DND-41 (cell line): ENCODE results near the gene GCLC.

Source experiments
- ATAC-seq: fragments of 200-7000 bp; cut with Tn5 transposase; 3 replicates; pipeline ENCODE4 v1.9.1; 2021; ENCODE audit warnings: low read depth; ENCODE audit not compliant: insufficient read depth
- DNase-seq: peaks from one replicate; pipeline ENCODE4 v3.0.0-alpha.2; 2020
- H2AFZ ChIP-seq: 2 replicates; pipeline ENCODE4 v1.6.0; 2012; ENCODE audit warnings: low read depth, low read length
- H3K27ac ChIP-seq: 2 replicates; pipeline ENCODE4 v1.5.1; 2012; ENCODE audit warnings: low read length, inconsistent platforms
- H3K27me3 ChIP-seq: fragments of 200-600 bp; sonication (generic); 2 replicates; pipeline ENCODE4 v1.6.0; 2012; ENCODE audit warnings: low read length, mild to moderate bottlenecking, inconsistent platforms; ENCODE audit not compliant: insufficient read depth, poor library complexity
- H3K36me3 ChIP-seq: 2 replicates; pipeline ENCODE4 v1.5.1; 2012; ENCODE audit warnings: low read length, inconsistent platforms; ENCODE audit not compliant: insufficient read depth
- H3K4me1 ChIP-seq: 2 replicates; pipeline ENCODE4 v1.5.1; 2012; ENCODE audit warnings: mild to moderate bottlenecking, low read length; ENCODE audit not compliant: insufficient read depth
- H3K4me2 ChIP-seq: 2 replicates; pipeline ENCODE4 v1.6.0; 2012; ENCODE audit warnings: mild to moderate bottlenecking, moderate library complexity, low read length, inconsistent platforms; ENCODE audit not compliant: insufficient read depth
- H3K4me3 ChIP-seq, 2 experiments: fragments of 200-600 bp in 1 of 2; shearing (Covaris generic) in 1 of 2; 2 replicates each; pipeline ENCODE4 v1.5.1; 2012 to 2016; ENCODE audit warnings: inconsistent platforms in 2 of 2, low read length in 2 of 2, mild to moderate bottlenecking in 2 of 2, low read depth in 1 of 2, moderate library complexity in 1 of 2
- H3K79me2 ChIP-seq: 2 replicates; pipeline ENCODE4 v1.6.0; 2012; ENCODE audit warnings: low read length, inconsistent platforms; ENCODE audit not compliant: insufficient read depth
- H3K9ac ChIP-seq: 2 replicates; pipeline ENCODE4 v1.6.0; 2012; ENCODE audit warnings: low read depth, mild to moderate bottlenecking, inconsistent platforms, low read length, moderate library complexity
- H3K9me3 ChIP-seq: 2 replicates; pipeline ENCODE4 v1.5.1; 2012; ENCODE audit warnings: low read length, moderate library complexity, mild to moderate bottlenecking, inconsistent platforms; ENCODE audit not compliant: insufficient read depth, severe bottlenecking
- H4K20me1 ChIP-seq: 2 replicates; pipeline ENCODE4 v1.6.0; 2012; ENCODE audit warnings: low read length; ENCODE audit not compliant: insufficient read depth
- CTCF ChIP-seq: IDR thresholded peaks from 2 replicates; pipeline ENCODE4 v1.5.1; 2012; ENCODE audit warnings: borderline replicate concordance, low read length, moderate library complexity, mild to moderate bottlenecking; ENCODE audit not compliant: poor library complexity, severe bottlenecking; ENCODE audit errors: extremely low read depth
- EZH2 ChIP-seq: IDR thresholded peaks from 3 replicates; pipeline ENCODE4 v1.6.1; 2012; ENCODE audit warnings: borderline replicate concordance, low read depth, mild to moderate bottlenecking, moderate library complexity, low read length, inconsistent platforms; ENCODE audit not compliant: severe bottlenecking

GCLC gene

DNA sequence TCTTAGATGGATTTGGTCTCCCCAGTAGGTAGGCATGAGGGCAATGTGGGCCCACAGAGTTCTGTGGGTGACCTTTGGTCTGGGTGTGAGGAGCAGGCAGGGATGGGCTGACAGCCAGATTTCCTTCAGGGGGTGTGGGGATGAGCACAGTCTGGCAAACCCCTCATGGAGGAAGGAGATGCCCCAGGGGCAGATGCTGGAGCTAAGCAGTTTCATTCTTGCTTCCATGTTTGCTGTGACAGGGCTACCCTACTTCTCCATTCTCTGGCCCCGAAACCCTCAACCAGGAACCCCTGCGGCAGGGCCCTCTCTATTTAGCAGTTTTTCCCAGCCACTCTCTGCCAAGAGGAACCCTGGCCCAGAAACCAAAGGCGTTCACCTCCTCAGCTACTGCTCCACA, 40.4 kb downstream of the GCLC start:
- no peaks in the 10 kb centered on the region for H3K27me3 ChIP-seq
- H3K79me2 ChIP-seq = no peaks in the 10 kb centered on the region
- no peak overlapping the region for H3K4me2 ChIP-seq
- H4K20me1 ChIP-seq = no peaks in the 10 kb centered on the region
- no peak overlapping the region for H3K27ac ChIP-seq
- no peaks in the 10 kb centered on the region for H3K9me3 ChIP-seq
- H3K36me3 ChIP-seq = peaks cover 83% of the 10 kb centered on the region
- H3K4me3 ChIP-seq = no peak overlapping the region
- TF ChIP-seq EZH2 (no peak), CTCF (no peak)
- H3K9ac ChIP-seq = no peak overlapping the region
- no peak for DNase-seq
- no peak for ATAC-seq
- H3K4me1 ChIP-seq = no peaks in the 10 kb centered on the region
- no peak overlapping the region for H2AFZ ChIP-seq

DNA sequence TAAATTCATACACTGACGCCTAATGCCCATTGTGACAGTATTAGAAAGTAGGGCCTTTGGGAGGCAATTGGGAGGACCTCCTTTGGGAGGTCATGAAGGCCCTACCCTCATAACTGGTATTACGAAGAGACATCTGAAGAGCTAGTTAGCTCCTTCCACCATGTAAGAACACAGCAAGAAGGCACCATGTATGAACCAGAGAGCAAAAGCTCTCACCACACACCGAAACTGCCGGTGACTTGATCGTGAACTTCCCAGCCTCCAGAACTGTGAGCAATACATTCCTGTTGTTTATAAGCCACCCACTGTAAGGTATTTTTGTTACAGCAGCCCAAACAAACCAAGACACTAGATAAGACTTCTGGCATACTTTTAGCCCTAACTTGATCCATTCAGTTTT, 41.8 kb downstream of the GCLC start:
- no peaks in the 10 kb centered on the region for H3K79me2 ChIP-seq
- ATAC-seq = no peak
- no peak overlapping the region for H3K9ac ChIP-seq
- H3K27ac ChIP-seq = no peak overlapping the region
- no peaks in the 10 kb centered on the region for H3K4me1 ChIP-seq
- TF ChIP-seq CTCF (no peak), EZH2 (no peak)
- no peaks in the 10 kb centered on the region for H4K20me1 ChIP-seq
- DNase-seq = no peak
- H3K9me3 ChIP-seq = no peaks in the 10 kb centered on the region
- H2AFZ ChIP-seq = no peak overlapping the region
- no peak overlapping the region for H3K4me2 ChIP-seq
- H3K36me3 ChIP-seq = peaks cover 84% of the 10 kb centered on the region
- no peak overlapping the region for H3K4me3 ChIP-seq
- H3K27me3 ChIP-seq = no peaks in the 10 kb centered on the region

GRCh38 chr6:53501432-53501831, 43.5 kb downstream of the GCLC start:
- Histone ChIP-seq H3K4me2 (no peak overlapping the region), H3K9ac (no peak overlapping the region), H2AFZ (no peak overlapping the region), H3K9me3 (no peaks in the 10 kb centered on the region), H3K4me1 (no peaks in the 10 kb centered on the region), H3K27me3 (no peaks in the 10 kb centered on the region), H3K79me2 (no peaks in the 10 kb centered on the region), H3K27ac (no peak overlapping the region), H3K4me3 (no peak overlapping the region), H3K36me3 (peaks cover 71% of the 10 kb centered on the region), H4K20me1 (no peaks in the 10 kb centered on the region)
- TF ChIP-seq EZH2 = no peak
- no peak for TF ChIP-seq CTCF
- ATAC-seq (no peak), DNase-seq (no peak)

- no peak overlapping the region for H3K4me2 ChIP-seq
- H3K4me3 ChIP-seq = no peak overlapping the region
- H3K4me1 ChIP-seq = no peaks in the 10 kb centered on the region
- DNase-seq = no peak
- no peak for ATAC-seq
- no peak overlapping the region for H3K9ac ChIP-seq
- H3K9me3 ChIP-seq = no peaks in the 10 kb centered on the region
- H4K20me1 ChIP-seq = no peaks in the 10 kb centered on the region
- TF ChIP-seq CTCF = no peak
- no peak overlapping the region for H2AFZ ChIP-seq
- peaks cover 58% of the 10 kb centered on the region for H3K36me3 ChIP-seq
- no peaks in the 10 kb centered on the region for H3K27me3 ChIP-seq
- no peak overlapping the region for H3K27ac ChIP-seq
- no peaks in the 10 kb centered on the region for H3K79me2 ChIP-seq
Measured at GRCh38 chr6:53500095-53500494, 44.8 kb downstream of the GCLC start.
